ENCODE results near the gene THOC5. TPM values are rescaled to one million over a fixed set of nuclear protein-coding genes. Genes with fewer than 3 reads are reported as not detected.
"Not testable (repeated sequence)": the region's sequence is repeated elsewhere in the genome, so short reads cannot be mapped to it uniquely, and the experiment has no call there.

THOC5 gene
- total RNA-seq, 2 experiments from 2014 or later: 41.6 to 56.2 TPM

- Mint-ChIP-seq H3K9me3 (no peaks in the 10 kb centered on the region), H3K27me3 (no peaks in the 10 kb centered on the region)
Measured at GRCh38 chr22:29578462-29579200, 25.1 kb upstream of the THOC5 start.

DNA sequence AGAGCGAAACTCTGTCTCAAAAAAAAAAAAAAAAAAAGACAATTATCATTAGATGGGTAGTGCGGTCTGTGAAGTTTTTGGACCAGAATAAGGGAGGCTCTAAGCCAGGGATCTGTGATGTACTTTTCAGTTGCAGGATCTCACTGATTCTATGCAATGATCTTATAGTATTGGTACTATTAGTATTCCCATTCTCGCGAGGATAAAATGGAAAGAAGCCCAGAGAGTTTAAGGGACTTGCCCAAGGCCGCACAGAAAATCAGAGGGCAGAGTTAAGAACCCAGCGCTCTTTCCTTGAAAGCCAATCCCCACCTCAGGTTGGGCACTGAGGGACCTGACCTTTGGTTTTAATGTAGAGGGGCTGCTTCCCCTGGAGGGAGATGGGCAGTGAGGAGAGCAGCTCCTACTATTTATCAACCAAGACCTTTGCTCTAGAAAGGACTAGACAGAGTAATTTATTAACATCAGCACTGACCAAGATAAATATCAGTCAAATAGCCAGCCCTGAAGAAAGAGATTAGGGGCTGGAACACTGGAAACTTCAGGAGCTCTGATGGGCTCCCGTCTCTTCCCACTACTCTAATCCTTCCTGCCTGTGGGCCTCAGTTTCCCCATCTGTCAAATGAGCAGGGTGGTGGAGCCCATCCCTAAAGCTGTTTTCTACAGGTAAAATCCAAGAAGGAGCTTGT lies 21.3 kb upstream of the THOC5 start:
- Mint-ChIP-seq H3K4me1 (peaks cover 2% of the 10 kb centered on the region), H3K27me3 (no peaks in the 10 kb centered on the region), H3K36me3 (ENCODE audit: low read depth) (peaks cover 2% of the 10 kb centered on the region), H3K9me3 (no peaks in the 10 kb centered on the region), H3K27ac (no peak overlapping the region), H3K4me3 (no peak overlapping the region)
- ChIA-PET CTCF (interaction anchor here (0.7 to 1.2 kb wide), 2 partner anchors 15 to 464 kb away, joined by 3 read pairs; no protein-coding TSS in a partner anchor), POLR2A (no interaction called here)
- DNase-seq: no peak

More at GRCh38 chr22:29578462-29579200, 25.1 kb upstream of the THOC5 start:
- H3K4me3 Mint-ChIP-seq: no peak overlapping the region
- H3K36me3 Mint-ChIP-seq (ENCODE audit: low read depth): peaks cover 5% of the 10 kb centered on the region
- no peak for DNase-seq
- ChIA-PET POLR2A (no interaction called here), CTCF (interaction anchor here (0.7 kb wide), 1 partner anchor 96 kb away, joined by 4 read pairs; no protein-coding TSS in a partner anchor)
- H3K27ac Mint-ChIP-seq: no peak overlapping the region
- peaks cover 19% of the 10 kb centered on the region for H3K4me1 Mint-ChIP-seq

- H3K36me3 Mint-ChIP-seq (ENCODE audit: low read depth): peaks cover 8% of the 10 kb centered on the region
- no peaks in the 10 kb centered on the region for H3K9me3 Mint-ChIP-seq
- ChIA-PET CTCF (no interaction called here), POLR2A (no interaction called here)
- H3K4me3 Mint-ChIP-seq: no peak overlapping the region
- no peak for DNase-seq
- H3K4me1 Mint-ChIP-seq: no peaks in the 10 kb centered on the region
- no peaks in the 10 kb centered on the region for H3K27me3 Mint-ChIP-seq
- no peak overlapping the region for H3K27ac Mint-ChIP-seq
Measured at GRCh38 chr22:29570912-29571549, 17.5 kb upstream of the THOC5 start.

DNA sequence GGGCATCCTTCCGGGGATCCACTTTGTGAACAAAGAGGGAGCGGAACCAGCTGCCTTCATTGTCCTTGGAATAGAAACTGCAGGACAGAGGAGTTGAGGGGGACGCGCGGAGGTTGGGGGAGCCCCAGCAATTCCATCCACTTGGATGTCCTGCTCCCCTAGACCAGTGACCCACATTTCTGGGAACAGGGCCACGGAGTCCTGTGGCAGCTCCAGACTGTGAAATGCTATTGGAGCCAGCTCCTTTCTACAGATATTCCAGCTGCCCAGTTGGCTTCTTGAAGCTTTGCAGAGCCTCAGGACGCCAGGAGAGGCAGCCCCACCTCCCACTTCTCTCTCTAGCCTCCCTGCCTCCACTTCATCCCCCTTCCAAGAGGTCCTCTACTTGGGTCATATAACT lies 16.9 kb upstream of the THOC5 start:
- ChIA-PET POLR2A (no interaction called here), CTCF (no interaction called here)
- Mint-ChIP-seq H3K4me3 (no peak overlapping the region), H3K27me3 (no peaks in the 10 kb centered on the region), H3K36me3 (ENCODE audit: low read depth) (peaks cover 8% of the 10 kb centered on the region), H3K27ac (no peak overlapping the region), H3K4me1 (no peaks in the 10 kb centered on the region), H3K9me3 (no peaks in the 10 kb centered on the region)
- DNase-seq: no peak

DNA sequence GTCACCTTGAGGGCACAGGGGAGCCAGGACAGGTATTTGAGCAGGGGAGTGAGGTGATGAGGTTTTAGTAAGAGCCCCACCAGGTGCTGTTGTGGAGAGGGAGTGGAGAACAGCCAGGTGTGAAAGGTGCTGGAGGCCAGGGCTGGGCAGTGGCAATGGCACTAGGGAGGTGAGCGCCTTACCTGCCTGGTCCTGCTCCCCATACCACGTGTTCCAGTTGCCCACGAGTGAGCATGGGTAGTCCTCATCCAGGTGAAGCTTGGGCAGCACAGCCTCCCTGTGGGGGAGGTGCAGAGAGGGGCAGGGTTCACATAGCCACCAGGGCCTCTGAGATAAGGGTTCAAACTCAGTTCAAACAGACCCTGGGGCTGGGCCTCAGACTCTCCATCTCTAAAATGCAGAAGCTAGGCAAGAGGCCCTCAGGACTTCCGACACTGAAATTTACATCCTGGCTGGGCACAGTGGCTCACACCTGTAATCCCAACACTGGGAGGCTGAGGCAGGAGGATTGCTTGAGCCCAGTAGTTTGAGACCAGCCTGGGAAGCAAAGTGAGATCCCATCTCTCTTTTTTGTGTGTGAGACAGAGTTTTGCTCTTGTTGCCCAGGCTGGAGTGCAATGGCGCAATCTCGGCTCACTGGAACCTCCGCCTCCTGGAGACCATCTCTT lies 15.6 kb upstream of the THOC5 start:
- ChIA-PET POLR2A (no interaction called here), CTCF (no interaction called here)
- peaks cover 8% of the 10 kb centered on the region for H3K36me3 Mint-ChIP-seq (ENCODE audit: low read depth)
- no peaks in the 10 kb centered on the region for H3K4me1 Mint-ChIP-seq
- H3K4me3 Mint-ChIP-seq: no peak overlapping the region
- H3K27ac Mint-ChIP-seq: no peak overlapping the region
- DNase-seq: no peak
- no peaks in the 10 kb centered on the region for H3K27me3 Mint-ChIP-seq
- H3K9me3 Mint-ChIP-seq: no peaks in the 10 kb centered on the region

DNA sequence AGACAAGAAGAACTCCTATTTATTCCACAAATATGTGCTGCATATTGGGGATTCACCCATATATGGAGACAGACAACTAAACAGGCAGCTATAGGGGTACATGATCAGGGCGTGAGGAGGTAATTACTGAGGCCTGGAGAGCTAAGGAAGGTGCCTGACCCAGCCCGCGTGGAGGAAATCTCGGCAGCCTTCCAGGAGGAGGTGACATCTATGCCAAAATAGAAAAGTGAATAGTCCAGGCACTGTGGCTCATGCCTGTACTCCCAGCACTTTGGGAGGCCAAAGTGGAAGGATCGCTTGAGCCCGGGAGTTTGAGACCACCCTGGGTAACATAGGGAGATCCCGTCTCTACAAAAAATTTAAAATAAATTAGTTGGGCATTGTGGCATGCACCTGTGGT lies 13.8 kb upstream of the THOC5 start:
- Mint-ChIP-seq H3K27me3 (no peaks in the 10 kb centered on the region), H3K27ac (no peak overlapping the region), H3K9me3 (no peaks in the 10 kb centered on the region), H3K4me1 (no peaks in the 10 kb centered on the region), H3K4me3 (no peak overlapping the region), H3K36me3 (ENCODE audit: low read depth) (peaks cover 13% of the 10 kb centered on the region)
- POLR2A ChIA-PET: interaction anchor here (1.4 kb wide), 1 partner anchor 14 kb away, joined by 4 read pairs; the partner anchor contains the start of gene THOC5
- DNase-seq: no peak
- CTCF ChIA-PET: interaction anchor here (0.5 to 2.1 kb wide), 2 partner anchors 19 to 21 kb away, joined by 3 to 6 read pairs; no protein-coding TSS in a partner anchor

DNA sequence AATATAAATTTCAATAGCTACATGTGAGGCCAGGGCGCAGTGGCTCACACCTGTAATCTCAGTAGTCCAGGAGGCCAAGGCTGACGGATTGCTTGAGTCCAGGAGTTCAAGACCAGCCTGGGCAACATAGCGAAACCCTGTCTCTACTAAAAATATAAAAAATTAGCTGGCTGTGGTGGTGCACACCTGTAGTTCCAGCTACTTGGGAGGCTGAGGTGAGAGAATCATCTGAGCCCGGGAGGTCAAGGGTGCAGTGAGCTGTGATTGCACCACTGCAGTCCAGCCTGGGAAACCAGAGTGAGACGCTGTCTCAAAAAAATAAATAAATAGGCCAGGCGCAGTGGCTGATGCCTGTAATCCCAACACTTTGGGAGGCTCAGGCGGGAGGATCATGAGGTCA lies 13.0 kb upstream of the THOC5 start:
- H3K27ac Mint-ChIP-seq, H3K4me1 Mint-ChIP-seq, POLR2A ChIA-PET, H3K9me3 Mint-ChIP-seq, H3K4me3 Mint-ChIP-seq, H3K27me3 Mint-ChIP-seq, DNase-seq: not testable (repeated sequence)
- CTCF ChIA-PET: interaction anchor here (2.1 kb wide), 1 partner anchor 20 kb away, joined by 6 read pairs; no protein-coding TSS in a partner anchor
- peaks cover 13% of the 10 kb centered on the region for H3K36me3 Mint-ChIP-seq (ENCODE audit: low read depth)

- H3K4me1 Mint-ChIP-seq: no peaks in the 10 kb centered on the region
- peaks cover 20% of the 10 kb centered on the region for H3K36me3 Mint-ChIP-seq (ENCODE audit: low read depth)
- DNase-seq: no peak
- H3K27ac Mint-ChIP-seq: no peak overlapping the region
- ChIA-PET POLR2A (no interaction called here), CTCF (no interaction called here)
- no peaks in the 10 kb centered on the region for H3K9me3 Mint-ChIP-seq
- H3K4me3 Mint-ChIP-seq: no peak overlapping the region
- no peaks in the 10 kb centered on the region for H3K27me3 Mint-ChIP-seq
Measured at GRCh38 chr22:29563652-29564460, 10.3 kb upstream of the THOC5 start.

- Mint-ChIP-seq H3K9me3 (no peaks in the 10 kb centered on the region), H3K4me1 (peaks cover 3% of the 10 kb centered on the region), H3K36me3 (ENCODE audit: low read depth) (peaks cover 34% of the 10 kb centered on the region), H3K4me3 (no peak overlapping the region), H3K27ac (no peak overlapping the region), H3K27me3 (no peaks in the 10 kb centered on the region)
- no peak for DNase-seq
- ChIA-PET POLR2A (no interaction called here), CTCF (no interaction called here)
Measured at GRCh38 chr22:29559853-29560252, 6.3 kb upstream of the THOC5 start.

DNA sequence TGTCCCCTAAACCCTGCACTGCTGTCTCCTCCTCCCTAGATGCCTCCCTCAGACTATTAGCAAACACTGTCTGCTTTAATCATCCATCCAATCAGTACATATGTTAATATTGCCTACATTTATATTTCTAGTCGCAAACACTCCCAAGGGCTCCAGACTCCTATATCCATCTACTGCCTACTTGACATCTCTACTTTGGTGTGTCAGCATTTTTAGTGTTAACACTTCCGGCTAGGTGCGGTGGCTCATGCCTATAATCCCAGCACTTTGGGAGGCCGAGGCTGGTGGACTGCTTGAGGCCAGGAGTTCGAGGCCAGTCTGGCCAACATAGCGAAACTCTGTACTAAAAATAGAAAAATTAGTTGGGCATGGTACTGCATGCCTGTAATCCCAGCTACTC lies 5.5 kb upstream of the THOC5 start:
- Mint-ChIP-seq H3K27me3 (no peaks in the 10 kb centered on the region), H3K36me3 (ENCODE audit: low read depth) (peaks cover 34% of the 10 kb centered on the region), H3K27ac (no peak overlapping the region), H3K4me1 (peaks cover 3% of the 10 kb centered on the region), H3K4me3 (no peak overlapping the region), H3K9me3 (no peaks in the 10 kb centered on the region)
- DNase-seq: no peak
- ChIA-PET POLR2A (no interaction called here), CTCF (no interaction called here)

GRCh38 chr22:29555065-29555644 lies 1.6 kb upstream of the THOC5 start:
- peaks cover 14% of the 10 kb centered on the region for H3K4me1 Mint-ChIP-seq
- H3K27me3 Mint-ChIP-seq: no peaks in the 10 kb centered on the region
- H3K4me3 Mint-ChIP-seq: peak overlapping the region; percentile 5
- H3K27ac Mint-ChIP-seq: no peak overlapping the region
- H3K36me3 Mint-ChIP-seq (ENCODE audit: low read depth): peaks cover 35% of the 10 kb centered on the region
- no peak for DNase-seq
- POLR2A ChIA-PET: interaction anchor here (1.2 to 2.5 kb wide), 4 partner anchors 10 to 50 kb away, joined by 3 to 24 read pairs (median 7); partner anchors contain the start of gene NIPSNAP1
- no peaks in the 10 kb centered on the region for H3K9me3 Mint-ChIP-seq
- CTCF ChIA-PET: interaction anchor here (1.9 kb wide), 1 partner anchor 12 kb away, joined by 5 read pairs; no protein-coding TSS in a partner anchor

- Mint-ChIP-seq H3K27ac (peak overlapping the region; percentile 83), H3K4me3 (peak overlapping the region; percentile 94), H3K36me3 (ENCODE audit: low read depth) (peaks cover 43% of the 10 kb centered on the region), H3K4me1 (peaks cover 24% of the 10 kb centered on the region)
- CTCF ChIA-PET, H3K9me3 Mint-ChIP-seq, DNase-seq, H3K27me3 Mint-ChIP-seq: not testable (repeated sequence)
- POLR2A ChIA-PET: interaction anchor here (1.5 kb wide), 1 partner anchor 13 kb away, joined by 5 read pairs; no protein-coding TSS in a partner anchor
Measured at GRCh38 chr22:29552357-29552756, 1.2 kb downstream of the THOC5 start.
